Erythroblast (primary cell): ENCODE data around the gene BTNL3.

Source experiments
- GATA1 ChIP-seq: IDR thresholded peaks from 2 replicates; pipeline ENCODE4 v1.6.1; 2011; ENCODE audit warnings: low read depth, mild to moderate bottlenecking, control low read depth, low read length, moderate library complexity
- POLR2A ChIP-seq: IDR thresholded peaks from 2 replicates; pipeline ENCODE4 v1.6.1; 2011; ENCODE audit warnings: mild to moderate bottlenecking, low read length

GRCh38 chr5:181031716-181032115 lies 43.1 kb downstream of the BTNL3 start:
- TF ChIP-seq POLR2A, result no peak
- TF ChIP-seq GATA1, result no peak
